Hepatocyte (in vitro differentiated cells): ENCODE data around the gene KDM4D. TPM values are rescaled to one million over a fixed set of nuclear protein-coding genes. Genes with fewer than 3 reads are reported as not detected.

Experiments used
- DNase-seq: peaks from one replicate; pipeline ENCODE4 v3.0.0-alpha.2; 2016; ENCODE audit warnings: low spot score
- H2AFZ ChIP-seq: fragments of 200-600 bp; sonication (generic); 2 replicates; pipeline ENCODE4 v1.6.0; 2016; ENCODE audit warnings: antibody characterized with exemption, mild to moderate bottlenecking
- H3K27ac ChIP-seq: fragments of 200-600 bp; sonication (generic); 2 replicates; pipeline ENCODE4 v1.5.1; 2016; ENCODE audit warnings: mild to moderate bottlenecking
- H3K27me3 ChIP-seq: fragments of 200-600 bp; sonication (generic); 2 replicates; pipeline ENCODE4 v1.6.1; 2016
- H3K36me3 ChIP-seq: fragments of 200-600 bp; sonication (generic); replicated peaks from 2 replicates; pipeline ENCODE4 v1.5.1; 2016; ENCODE audit warnings: low read depth; ENCODE audit not compliant: insufficient read depth
- H3K4me1 ChIP-seq: fragments of 200-600 bp; sonication (generic); 2 replicates; pipeline ENCODE4 v1.5.1; 2016; ENCODE audit warnings: mild to moderate bottlenecking, moderate library complexity; ENCODE audit not compliant: insufficient read depth
- H3K4me2 ChIP-seq: fragments of 200-600 bp; sonication (generic); 2 replicates; pipeline ENCODE4 v1.6.0; 2016
- H3K4me3 ChIP-seq: fragments of 200-600 bp; sonication (generic); 2 replicates; pipeline ENCODE4 v1.5.1; 2016; ENCODE audit warnings: mild to moderate bottlenecking
- H3K79me2 ChIP-seq: fragments of 200-600 bp; sonication (generic); 2 replicates; pipeline ENCODE4 v1.6.0; 2017; ENCODE audit warnings: mild to moderate bottlenecking
- H3K9me2 ChIP-seq: fragments of 200-600 bp; sonication (generic); replicated peaks from 2 replicates; pipeline ENCODE4 v1.6.0; 2017; ENCODE audit warnings: mild to moderate bottlenecking; ENCODE audit not compliant: insufficient read depth
- H3K9me3 ChIP-seq: fragments of 200-600 bp; sonication (generic); 2 replicates; pipeline ENCODE4 v1.5.1; 2016; ENCODE audit warnings: low read depth, mild to moderate bottlenecking
- H4K20me1 ChIP-seq: fragments of 200-600 bp; sonication (generic); 2 replicates; pipeline ENCODE4 v1.6.0; 2016; ENCODE audit warnings: mild to moderate bottlenecking; ENCODE audit not compliant: insufficient read depth, poor library complexity, severe bottlenecking
- EZH2 ChIP-seq: fragments of 200-600 bp; sonication (generic); IDR thresholded peaks from 2 replicates; pipeline ENCODE4 v1.6.1; 2016; ENCODE audit warnings: antibody characterized with exemption, mild to moderate bottlenecking, borderline replicate concordance
- EZH2phosphoT487 ChIP-seq: fragments of 200-600 bp; sonication (generic); IDR thresholded peaks from one replicate; pipeline ENCODE4 v1.6.1; 2018; ENCODE audit warnings: antibody characterized with exemption, mild to moderate bottlenecking, low read depth, moderate library complexity; ENCODE audit not compliant: unreplicated experiment, severe bottlenecking
- WGBS: methylation state at CpG from one replicate; pipeline ENCODE4 v1.1.6; 2016; ENCODE audit warnings: low lambda C conversion rate; ENCODE audit errors: missing lambda C conversion rate; 5-methylcytosine and 5-hydroxymethylcytosine counted together
- polyA plus RNA-seq: library from polyadenylated mRNA; unstranded; fragments of >200 nt; fragmentation: Nextera tagmentation; extraction: Ambion mirVana; gene quantifications from 2 replicates; pipeline ENCODE4 v1.2.1, GENCODE V29; 2016
- total RNA-seq: library from RNA; depleted of rRNA; stranded (reverse); fragments of >200 nt; gene quantifications from 2 replicates; pipeline ENCODE4 v1.2.3, GENCODE V29; 2014
- TF ChIP-seq, protein P1 (sequence below): fragments of 200-600 bp; sonication (generic); IDR thresholded peaks from 2 replicates; pipeline ENCODE4 v1.5.1; 2016; ENCODE audit warnings: antibody characterized with exemption, mild to moderate bottlenecking; ENCODE audit not compliant: poor library complexity

The KDM4D gene
- total and polyA plus RNA-seq, 2 experiments from 2014 or later = 0.46 to 0.80 TPM

DNA sequence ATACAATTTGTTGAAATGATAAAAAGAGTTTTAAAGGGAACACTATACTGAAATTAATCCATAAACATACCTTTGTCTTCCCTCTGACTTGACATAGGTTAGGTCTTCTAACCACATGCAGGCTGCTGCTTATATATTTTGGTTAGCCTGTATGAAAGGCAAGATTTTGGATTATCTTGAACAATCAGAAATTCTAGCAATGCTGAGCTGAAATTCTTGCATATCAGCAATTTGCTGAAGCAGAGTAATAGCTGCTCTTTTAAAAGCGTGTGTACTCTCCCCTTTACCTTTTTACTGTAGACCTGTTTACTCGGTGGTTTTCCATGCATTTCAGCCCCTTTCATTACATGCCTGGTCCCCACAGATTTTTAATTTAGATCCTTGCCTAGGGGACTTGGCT, 34.2 kb upstream of the KDM4D start:
- Histone ChIP-seq H4K20me1 (no peaks in the 10 kb centered on the region), H3K9me3 (no peaks in the 10 kb centered on the region), H3K36me3 (no peaks in the 10 kb centered on the region), H3K9me2 (no peaks in the 10 kb centered on the region), H3K27ac (no peak overlapping the region), H3K4me2 (no peak overlapping the region), H3K27me3 (no peaks in the 10 kb centered on the region), H3K4me1 (no peaks in the 10 kb centered on the region), H3K79me2 (no peaks in the 10 kb centered on the region), H2AFZ (no peak overlapping the region), H3K4me3 (no peak overlapping the region)
- no peak for DNase-seq
- TF ChIP-seq, protein P1, sequence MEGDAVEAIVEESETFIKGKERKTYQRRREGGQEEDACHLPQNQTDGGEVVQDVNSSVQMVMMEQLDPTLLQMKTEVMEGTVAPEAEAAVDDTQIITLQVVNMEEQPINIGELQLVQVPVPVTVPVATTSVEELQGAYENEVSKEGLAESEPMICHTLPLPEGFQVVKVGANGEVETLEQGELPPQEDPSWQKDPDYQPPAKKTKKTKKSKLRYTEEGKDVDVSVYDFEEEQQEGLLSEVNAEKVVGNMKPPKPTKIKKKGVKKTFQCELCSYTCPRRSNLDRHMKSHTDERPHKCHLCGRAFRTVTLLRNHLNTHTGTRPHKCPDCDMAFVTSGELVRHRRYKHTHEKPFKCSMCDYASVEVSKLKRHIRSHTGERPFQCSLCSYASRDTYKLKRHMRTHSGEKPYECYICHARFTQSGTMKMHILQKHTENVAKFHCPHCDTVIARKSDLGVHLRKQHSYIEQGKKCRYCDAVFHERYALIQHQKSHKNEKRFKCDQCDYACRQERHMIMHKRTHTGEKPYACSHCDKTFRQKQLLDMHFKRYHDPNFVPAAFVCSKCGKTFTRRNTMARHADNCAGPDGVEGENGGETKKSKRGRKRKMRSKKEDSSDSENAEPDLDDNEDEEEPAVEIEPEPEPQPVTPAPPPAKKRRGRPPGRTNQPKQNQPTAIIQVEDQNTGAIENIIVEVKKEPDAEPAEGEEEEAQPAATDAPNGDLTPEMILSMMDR = no peak
- TF ChIP-seq EZH2 = no peak
- TF ChIP-seq EZH2phosphoT487 = no peak
- WGBS = 92% methylated on average over 2 of the region's 2 CpGs

DNA sequence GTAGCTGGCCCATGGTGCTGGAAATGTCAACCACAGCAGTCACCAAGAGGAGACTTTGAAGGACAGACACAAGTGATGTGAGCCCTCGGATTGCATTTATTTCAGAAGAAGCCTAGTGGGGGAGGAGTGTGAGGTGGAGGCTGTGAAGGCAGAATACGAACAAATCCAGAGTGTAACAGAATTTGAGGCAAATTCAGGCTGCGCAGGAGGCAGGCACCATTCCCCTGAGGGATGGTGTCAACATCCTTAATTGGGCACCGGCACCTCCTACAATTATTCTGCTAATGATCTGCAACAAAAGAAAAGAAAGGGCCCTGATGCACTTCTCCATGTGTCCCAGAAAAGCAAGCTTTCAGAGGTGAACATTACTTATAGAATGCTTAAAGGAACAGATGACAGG, 32.4 kb upstream of the KDM4D start:
- Histone ChIP-seq H3K4me3 (no peak overlapping the region), H3K9me3 (no peaks in the 10 kb centered on the region), H4K20me1 (no peaks in the 10 kb centered on the region), H3K79me2 (no peaks in the 10 kb centered on the region), H3K27ac (no peak overlapping the region), H3K4me2 (no peak overlapping the region), H3K27me3 (no peaks in the 10 kb centered on the region), H3K4me1 (no peaks in the 10 kb centered on the region), H2AFZ (no peak overlapping the region), H3K9me2 (no peaks in the 10 kb centered on the region), H3K36me3 (no peaks in the 10 kb centered on the region)
- TF ChIP-seq EZH2 = no peak
- TF ChIP-seq EZH2phosphoT487 = no peak
- TF ChIP-seq, protein P1 = no peak
- no peak for DNase-seq
- WGBS = 78% methylated on average over 4 of the region's 4 CpGs

- Histone ChIP-seq H3K9me2 (no peaks in the 10 kb centered on the region), H3K79me2 (no peaks in the 10 kb centered on the region), H3K4me3 (no peak overlapping the region), H3K36me3 (no peaks in the 10 kb centered on the region), H3K27ac (no peak overlapping the region), H2AFZ (no peak overlapping the region), H3K4me1 (no peaks in the 10 kb centered on the region), H3K9me3 (no peaks in the 10 kb centered on the region), H3K4me2 (no peak overlapping the region), H4K20me1 (no peaks in the 10 kb centered on the region), H3K27me3 (no peaks in the 10 kb centered on the region)
- DNase-seq = no peak
- TF ChIP-seq, protein P1 = no peak
- 78% methylated on average over 4 of the region's 4 CpGs for WGBS
Observed at GRCh38 chr11:94946812-94947211, 26.7 kb upstream of the KDM4D start.

- H3K36me3 ChIP-seq = no peaks in the 10 kb centered on the region
- WGBS = 72% methylated on average over 4 of the region's 4 CpGs
- H3K4me2 ChIP-seq = peak overlapping the region; percentile 23
- no peaks in the 10 kb centered on the region for H3K79me2 ChIP-seq
- H3K4me1 ChIP-seq = no peaks in the 10 kb centered on the region
- H3K4me3 ChIP-seq = no peak overlapping the region
- H3K27me3 ChIP-seq = no peaks in the 10 kb centered on the region
- H4K20me1 ChIP-seq = no peaks in the 10 kb centered on the region
- H3K9me3 ChIP-seq = no peaks in the 10 kb centered on the region
- no peak overlapping the region for H2AFZ ChIP-seq
- peak overlapping the region; percentile 4 for H3K27ac ChIP-seq
- no peaks in the 10 kb centered on the region for H3K9me2 ChIP-seq
- TF ChIP-seq EZH2 (no peak), EZH2phosphoT487 (no peak)
- TF ChIP-seq, protein P1 = no peak
- no peak for DNase-seq
Observed at GRCh38 chr11:94948070-94948617, 25.4 kb upstream of the KDM4D start.
